ENCODE results near the gene ATAD3B.

DNA sequence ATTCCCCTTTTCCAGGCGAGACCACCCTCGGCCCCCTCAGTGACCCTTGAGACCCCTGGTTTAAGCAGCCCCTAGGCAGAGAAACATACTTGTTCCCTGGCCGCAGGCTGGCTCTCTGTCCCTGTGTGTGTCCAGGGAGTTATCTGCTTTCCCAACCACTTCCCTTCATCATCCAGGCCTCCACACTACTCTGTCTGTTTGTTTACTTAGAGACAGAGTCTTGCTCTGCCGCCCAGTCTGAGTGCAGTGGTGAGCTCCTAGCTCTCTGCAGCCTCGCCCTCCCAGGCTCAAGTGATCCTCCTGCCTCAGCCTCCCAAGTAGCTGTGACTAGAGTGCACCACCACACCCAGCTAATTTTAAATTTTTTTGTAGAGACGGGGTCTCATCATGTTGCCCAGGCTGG lies 41.9 kb upstream of the ATAD3B start:
- TF ChIP-seq, protein P1, sequence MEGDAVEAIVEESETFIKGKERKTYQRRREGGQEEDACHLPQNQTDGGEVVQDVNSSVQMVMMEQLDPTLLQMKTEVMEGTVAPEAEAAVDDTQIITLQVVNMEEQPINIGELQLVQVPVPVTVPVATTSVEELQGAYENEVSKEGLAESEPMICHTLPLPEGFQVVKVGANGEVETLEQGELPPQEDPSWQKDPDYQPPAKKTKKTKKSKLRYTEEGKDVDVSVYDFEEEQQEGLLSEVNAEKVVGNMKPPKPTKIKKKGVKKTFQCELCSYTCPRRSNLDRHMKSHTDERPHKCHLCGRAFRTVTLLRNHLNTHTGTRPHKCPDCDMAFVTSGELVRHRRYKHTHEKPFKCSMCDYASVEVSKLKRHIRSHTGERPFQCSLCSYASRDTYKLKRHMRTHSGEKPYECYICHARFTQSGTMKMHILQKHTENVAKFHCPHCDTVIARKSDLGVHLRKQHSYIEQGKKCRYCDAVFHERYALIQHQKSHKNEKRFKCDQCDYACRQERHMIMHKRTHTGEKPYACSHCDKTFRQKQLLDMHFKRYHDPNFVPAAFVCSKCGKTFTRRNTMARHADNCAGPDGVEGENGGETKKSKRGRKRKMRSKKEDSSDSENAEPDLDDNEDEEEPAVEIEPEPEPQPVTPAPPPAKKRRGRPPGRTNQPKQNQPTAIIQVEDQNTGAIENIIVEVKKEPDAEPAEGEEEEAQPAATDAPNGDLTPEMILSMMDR (conservative IDR thresholded peaks at IDR 0.05; ENCODE audit: low read depth, low read length) = no peak
- TF ChIP-seq EZH2 (IDR thresholded peaks at IDR 0.05; ENCODE audit: borderline replicate concordance, low read depth, low read length, poor library complexity, severe bottlenecking) = no peak

Measured in A673 (cell line).